Stomach (tissue), 9 donors: Measurements from ENCODE around the gene UFC1. TPM values are rescaled to one million over a fixed set of nuclear protein-coding genes. Genes with fewer than 3 reads are reported as not detected.
A peak's percentile ranks its signal among the peaks of the same experiment; 100 is the strongest.

ENCODE experiments used
- DNase-seq, 2 donors: peaks; one replicate each; pipeline versions ENCODE4 v3.0.0 to v3.0.0-alpha.2; 2013 to 2019
- H3K27ac ChIP-seq, 5 donors: fragments of 200-600 bp in 4 of 5; sonication (generic) in 4 of 5; one replicate each; pipeline ENCODE4 v1.5.1; 2013 to 2019; ENCODE audit warnings: mild to moderate bottlenecking in 1 of 5, moderate library complexity in 1 of 5
- H3K27me3 ChIP-seq, 3 donors: fragments of 200-600 bp; sonication (generic); one replicate each; pipeline ENCODE4 v1.5.1; 2017 to 2019; ENCODE audit warnings: mixed run types in 1 of 3
- H3K36me3 ChIP-seq, 4 donors: fragments of 200-600 bp; sonication (generic); 1 replicate in 3 of 4; 2 replicates in 1 of 4; pipeline ENCODE4 v1.5.1; 2016 to 2019
- H3K4me1 ChIP-seq, 4 donors: fragments of 200-600 bp; sonication (generic); one replicate each; pipeline ENCODE4 v1.5.1; 2016 to 2019
- H3K4me3 ChIP-seq, 4 donors: fragments of 200-600 bp; sonication (generic) in 3 of 4; one replicate each; pipeline ENCODE4 v1.5.1; 2016 to 2019; ENCODE audit warnings: mild to moderate bottlenecking in 1 of 4
- H3K9me3 ChIP-seq, 4 donors: fragments of 200-600 bp; sonication (generic); one replicate each; pipeline ENCODE4 v1.5.1; 2016 to 2019
- EP300 ChIP-seq: sonication (generic); formaldehyde crosslinking; IDR thresholded peaks from one replicate; pipeline ENCODE4 v1.6.1; 2017; ENCODE audit warnings: antibody characterized with exemption
- POLR2A ChIP-seq, 4 donors: fragments of 450-650 bp; IDR thresholded peaks; one replicate each; pipeline ENCODE4 v1.6.1; 2016; ENCODE audit warnings: antibody characterized with exemption in 4 of 4, control low read depth in 2 of 4, mild to moderate bottlenecking in 1 of 4, moderate library complexity in 1 of 4
- POLR2AphosphoS5 ChIP-seq, 3 donors: sonication (generic); formaldehyde crosslinking; IDR thresholded peaks; one replicate each; pipeline ENCODE4 v1.6.1; 2016; ENCODE audit warnings: antibody characterized with exemption in 3 of 3
- WGBS, 5 donors: extraction: QIAGEN DNeasy Blood & Tissue Kit in 3 of 5; methylation state at CpG; one replicate each; pipeline versions ENCODE4 v1.1.5 to v1.1.7; 2013 to 2018; 5-methylcytosine and 5-hydroxymethylcytosine counted together
- intact Hi-C: fragments of 100-400 bp; cut with DNase I; formaldehyde crosslinking; loops from one replicate; pipeline ENCODE4 v1.15.1; 2023; ENCODE audit warnings: low total_unique reads
- polyA plus RNA-seq, 3 donors: library from polyadenylated mRNA; stranded (reverse); fragments of 200-250 nt; gene quantifications; one replicate each; pipeline ENCODE4 v1.2.3, GENCODE V29; 2013
- total RNA-seq, 5 donors: library from RNA; depleted of rRNA; stranded (reverse); fragments of >200 nt; gene quantifications; one replicate each; pipeline versions ENCODE4 v1.1.0 to v1.2.3, GENCODE V29; 2014 to 2016
- TF ChIP-seq, protein P1 (sequence below), 7 experiments: fragments of 450-650 bp in 4 of 7; fragments of 200-600 bp in 3 of 7; sonication (generic) in 3 of 7; IDR thresholded peaks; one replicate each; pipeline ENCODE4 v1.5.1; 2016 to 2019; ENCODE audit warnings: antibody characterized with exemption in 7 of 7, control low read depth in 2 of 7, mild to moderate bottlenecking in 1 of 7
- donor health status: healthy with polysubstance abuse.
- donor health status: Bipolar disorder and iron deficiency.
- donor health status: healthy.

Gene UFC1
- total and polyA plus RNA-seq, 8 donors, result 21.9 to 206 (median 95.1) TPM; not detected in 1

GRCh38 chr1:161197560-161198193 lies 43.9 kb downstream of the UFC1 start:
- intact Hi-C loops, result no loop called here
- Histone ChIP-seq H3K4me1 (peaks cover 19 to 90% (median 67%) of the 10 kb centered on the region in 4 donors), H3K27me3 (peaks cover 0 to 8% (median 0%) of the 10 kb centered on the region in 3 donors), H3K4me3 (peak overlapping the region; percentile 33 to 56 (median 50)), H3K27ac (peak overlapping the region; percentile 57 to 98 (median 96)), H3K9me3 (no peaks in the 10 kb centered on the region), H3K36me3 (peaks cover 0 to 19% (median 10%) of the 10 kb centered on the region in 4 donors)
- 66 to 83% (median 74%) methylated on average over 5 to 11 of the region's 11 CpGs for WGBS, 5 donors
- DNase-seq, result no peak
- TF ChIP-seq POLR2A (IDR thresholded peaks at IDR 0.05) (no peak), EP300 (no peak), POLR2AphosphoS5 (IDR thresholded peaks at IDR 0.05) (no peak)

GRCh38 chr1:161198194-161198896 lies 44.6 kb downstream of the UFC1 start:
- no peaks in the 10 kb centered on the region for H3K9me3 ChIP-seq
- intact Hi-C loops, result no loop called here
- peaks cover 0 to 17% (median 7%) of the 10 kb centered on the region in 4 donors for H3K36me3 ChIP-seq
- TF ChIP-seq POLR2A (IDR thresholded peaks at IDR 0.05) (no peak), EP300 (no peak), POLR2AphosphoS5 (IDR thresholded peaks at IDR 0.05) (no peak)
- TF ChIP-seq, protein P1, sequence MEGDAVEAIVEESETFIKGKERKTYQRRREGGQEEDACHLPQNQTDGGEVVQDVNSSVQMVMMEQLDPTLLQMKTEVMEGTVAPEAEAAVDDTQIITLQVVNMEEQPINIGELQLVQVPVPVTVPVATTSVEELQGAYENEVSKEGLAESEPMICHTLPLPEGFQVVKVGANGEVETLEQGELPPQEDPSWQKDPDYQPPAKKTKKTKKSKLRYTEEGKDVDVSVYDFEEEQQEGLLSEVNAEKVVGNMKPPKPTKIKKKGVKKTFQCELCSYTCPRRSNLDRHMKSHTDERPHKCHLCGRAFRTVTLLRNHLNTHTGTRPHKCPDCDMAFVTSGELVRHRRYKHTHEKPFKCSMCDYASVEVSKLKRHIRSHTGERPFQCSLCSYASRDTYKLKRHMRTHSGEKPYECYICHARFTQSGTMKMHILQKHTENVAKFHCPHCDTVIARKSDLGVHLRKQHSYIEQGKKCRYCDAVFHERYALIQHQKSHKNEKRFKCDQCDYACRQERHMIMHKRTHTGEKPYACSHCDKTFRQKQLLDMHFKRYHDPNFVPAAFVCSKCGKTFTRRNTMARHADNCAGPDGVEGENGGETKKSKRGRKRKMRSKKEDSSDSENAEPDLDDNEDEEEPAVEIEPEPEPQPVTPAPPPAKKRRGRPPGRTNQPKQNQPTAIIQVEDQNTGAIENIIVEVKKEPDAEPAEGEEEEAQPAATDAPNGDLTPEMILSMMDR (IDR thresholded peaks at IDR 0.05), result no peak
- peak in 1 of 2 donors; percentile 71 for DNase-seq
- H3K27me3 ChIP-seq, result peaks cover 0 to 8% (median 0%) of the 10 kb centered on the region in 3 donors
- H3K4me1 ChIP-seq, result peaks cover 20 to 90% (median 68%) of the 10 kb centered on the region in 4 donors
- WGBS, 5 donors, result 12 to 26% (median 21%) methylated on average over 4 to 20 of the region's 20 CpGs
- H3K4me3 ChIP-seq, result peak overlapping the region; percentile 33 to 56 (median 50)
- H3K27ac ChIP-seq, result peak overlapping the region; percentile 57 to 98 (median 96)

GRCh38 chr1:161198897-161199431 lies 45.2 kb downstream of the UFC1 start, which contains the start of gene ADAMTS4:
Gene ADAMTS4, minus strand, starts transcription at chr1:161199054. Its CDS starts 427 bp downstream, at chr1:161198627.
- H3K9me3 ChIP-seq, result no peaks in the 10 kb centered on the region
- H3K4me1 ChIP-seq, result peaks cover 26 to 90% (median 71%) of the 10 kb centered on the region in 4 donors
- peak within 1 kb of the TSS; percentile 57 to 98 (median 96) for H3K27ac ChIP-seq
- TF ChIP-seq, protein P1 (IDR thresholded peaks at IDR 0.05), result no peak
- TF ChIP-seq POLR2A (IDR thresholded peaks at IDR 0.05) (peak in 1 of 4 donors; percentile 63), EP300 (no peak), POLR2AphosphoS5 (IDR thresholded peaks at IDR 0.05) (peak in 2 of 3 donors; percentile 87 to 95)
- H3K27me3 ChIP-seq, result peaks cover 0 to 8% (median 0%) of the 10 kb centered on the region in 3 donors
- WGBS, 5 donors, result 55 to 67% (median 65%) methylated on average over 11 of the region's 11 CpGs
- peaks cover 0 to 17% (median 11%) of the 10 kb centered on the region in 4 donors for H3K36me3 ChIP-seq
- H3K4me3 ChIP-seq, result peak within 1 kb of the TSS; percentile 33 to 56 (median 50)
- DNase-seq, result peak; percentile 43 to 92
- intact Hi-C loops, result no loop called here

DNA sequence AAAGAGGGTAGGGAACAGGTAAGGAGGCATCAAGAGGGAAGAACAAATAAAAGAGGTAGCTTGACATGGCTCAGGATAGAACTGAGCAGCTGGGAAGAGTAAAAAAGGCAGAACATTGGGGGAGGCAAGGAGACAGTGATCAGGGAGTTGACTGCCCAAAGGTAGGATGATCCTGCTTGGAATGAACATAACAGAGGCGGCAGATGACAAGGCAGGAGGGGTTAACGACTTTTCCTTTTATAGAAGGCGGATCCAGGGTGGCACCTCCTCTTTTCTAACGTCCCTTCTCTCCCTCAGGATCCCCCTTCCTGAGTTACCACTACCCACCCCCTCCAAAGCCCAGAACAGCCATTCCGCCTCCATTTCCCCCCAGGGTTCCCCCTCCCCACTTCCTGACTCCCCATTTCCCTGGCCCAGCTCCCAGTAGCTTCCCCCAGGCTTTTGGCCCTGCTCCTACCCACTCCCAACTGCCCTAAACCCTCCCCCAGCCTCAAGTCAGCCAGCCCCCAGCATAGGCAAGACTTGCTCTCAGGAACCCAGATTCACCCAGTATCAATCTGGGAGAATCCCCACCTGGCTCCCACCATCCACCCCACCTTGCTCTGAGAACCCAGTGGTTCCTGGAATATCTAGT lies 45.8 kb downstream of the UFC1 start:
- WGBS, 5 donors, result 51 to 70% (median 60%) methylated on average over 5 of the region's 5 CpGs
- DNase-seq, result peak in 1 of 2 donors; percentile 64
- peak overlapping the region in 1 of 4 donors; percentile 9 for H3K4me3 ChIP-seq
- H3K4me1 ChIP-seq, result peaks cover 27 to 90% (median 74%) of the 10 kb centered on the region in 4 donors
- no peaks in the 10 kb centered on the region for H3K9me3 ChIP-seq
- peaks cover 3 to 18% (median 15%) of the 10 kb centered on the region in 4 donors for H3K36me3 ChIP-seq
- TF ChIP-seq, protein P1 (IDR thresholded peaks at IDR 0.05), result no peak
- TF ChIP-seq POLR2AphosphoS5 (IDR thresholded peaks at IDR 0.05) (no peak), POLR2A (IDR thresholded peaks at IDR 0.05) (no peak), EP300 (no peak)
- intact Hi-C loops, result no loop called here
- H3K27me3 ChIP-seq, result peaks cover 0 to 8% (median 0%) of the 10 kb centered on the region in 3 donors
- peak overlapping the region; percentile 5 to 98 (median 96) for H3K27ac ChIP-seq
